ENCODE results near the gene PEX12.
"Not testable (repeated sequence)": the region's sequence is repeated elsewhere in the genome, so short reads cannot be mapped to it uniquely, and the experiment has no call there.

Gene PEX12

DNA sequence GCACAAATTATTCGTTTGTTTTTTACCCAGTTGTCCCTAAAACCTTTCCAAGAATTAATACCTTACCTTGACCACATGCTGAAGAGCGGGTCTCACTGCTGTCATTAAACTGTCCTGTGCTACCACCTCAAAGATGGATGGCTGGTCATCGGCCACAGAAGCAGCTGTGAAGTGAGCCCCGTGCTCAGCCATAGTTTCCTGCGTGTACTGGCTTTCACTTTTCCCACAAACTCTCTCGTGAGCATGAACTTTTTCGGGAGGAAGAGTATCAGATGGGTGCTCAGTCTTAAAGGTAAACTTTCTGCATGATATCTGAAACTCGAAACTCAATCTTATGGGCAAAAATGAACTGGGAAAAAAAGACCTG, 558 bp downstream of the PEX12 start:
- no peak for DNase-seq

DNA sequence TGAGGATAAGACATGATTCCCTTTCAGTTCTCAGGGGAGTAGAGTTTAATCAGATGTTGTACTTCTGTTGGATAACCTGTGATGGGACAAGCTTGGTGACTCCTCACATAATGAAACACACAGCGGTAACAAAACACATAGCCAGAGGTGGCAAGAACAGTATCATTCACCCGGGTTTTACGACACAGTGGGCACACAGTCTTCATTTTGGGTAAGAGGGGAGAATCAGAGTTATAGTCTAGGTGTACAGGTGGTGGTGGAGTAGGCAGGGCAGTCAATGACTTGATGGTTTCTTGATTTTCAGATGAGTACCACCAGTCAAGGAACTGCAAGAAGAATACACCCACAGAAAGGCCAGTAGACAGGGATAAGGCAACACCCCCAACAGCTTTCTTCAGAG, 2.6 kb downstream of the PEX12 start:
- DNase-seq: no peak

DNA sequence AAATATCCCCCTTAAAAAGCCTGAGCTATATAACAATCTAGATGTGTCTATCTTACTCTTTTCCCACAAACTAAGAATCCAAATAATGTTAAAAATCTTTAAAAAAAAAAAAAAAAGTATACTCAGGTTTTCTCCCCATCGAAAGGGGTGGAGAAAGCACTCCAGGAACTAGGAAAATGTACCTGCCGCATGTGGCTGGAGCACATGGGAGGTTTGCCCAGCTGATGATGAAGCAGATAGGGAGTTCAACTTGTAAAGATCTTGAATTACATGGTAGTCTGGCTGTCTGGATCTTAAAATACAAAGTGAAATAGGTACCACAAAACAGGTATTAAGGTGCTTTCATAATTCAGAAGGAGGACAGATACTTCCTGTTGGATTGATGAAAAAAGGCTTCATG, 9.0 kb downstream of the PEX12 start:
- DNase-seq: no peak

DNA sequence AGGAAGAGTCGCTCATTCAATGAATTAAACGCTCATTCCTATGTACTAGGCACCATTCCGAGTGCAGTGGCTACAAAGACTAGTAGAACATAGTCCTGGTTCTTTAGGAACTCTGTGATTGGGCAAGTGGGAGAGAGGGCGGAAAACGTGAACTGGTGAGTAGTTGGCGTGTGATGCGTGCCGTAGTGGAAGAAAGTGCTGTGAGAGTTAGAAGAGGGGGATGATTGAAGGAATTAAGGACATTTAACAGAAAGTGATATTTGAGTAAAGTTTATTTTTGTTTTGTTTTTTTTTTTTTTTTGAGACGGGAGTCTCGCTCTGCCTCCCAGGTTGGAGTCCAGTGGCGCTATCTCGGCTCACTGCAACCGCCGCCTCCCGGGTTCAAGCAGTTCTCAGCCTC, 9.8 kb downstream of the PEX12 start:
- DNase-seq: no peak

DNA sequence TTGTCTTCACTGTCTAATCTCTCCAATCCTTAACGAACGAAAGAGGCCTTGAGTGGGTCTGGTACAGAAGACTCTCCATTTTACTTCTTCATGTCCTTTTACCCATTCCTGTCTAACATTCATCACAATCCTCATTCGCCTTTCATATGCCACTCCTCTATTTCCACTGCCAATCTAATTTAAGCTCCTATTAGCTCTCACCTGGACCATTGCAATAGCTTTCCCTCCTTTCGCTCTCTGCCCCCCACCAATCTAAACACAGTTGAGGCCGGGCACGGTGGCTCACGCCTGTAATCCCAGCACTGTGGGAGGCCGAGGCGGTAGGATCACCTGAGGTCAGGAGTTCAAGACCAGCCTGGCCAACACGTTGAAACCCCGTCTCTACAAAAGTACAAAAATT, 11.4 kb downstream of the PEX12 start:
- DNase-seq: no peak

DNA sequence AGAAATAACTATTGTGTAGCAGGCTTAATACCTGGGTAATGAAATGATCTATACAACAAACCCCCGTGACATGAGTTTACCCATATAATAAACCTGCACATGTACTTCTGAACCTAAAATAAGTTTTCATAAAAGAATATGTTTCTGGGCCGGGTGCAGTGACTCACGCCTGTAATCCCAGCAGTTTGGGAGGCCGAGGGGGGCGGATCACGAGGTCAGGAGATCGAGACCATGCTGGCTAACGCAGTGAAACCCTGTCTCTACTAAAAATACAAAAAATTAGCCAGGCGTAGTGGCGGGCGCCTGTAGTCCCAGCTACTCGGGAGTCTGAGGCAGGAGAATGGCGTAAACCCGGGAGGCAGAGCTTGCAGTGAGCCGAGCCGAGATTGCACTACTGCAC, 15.2 kb downstream of the PEX12 start:
- not testable (repeated sequence) for DNase-seq

DNA sequence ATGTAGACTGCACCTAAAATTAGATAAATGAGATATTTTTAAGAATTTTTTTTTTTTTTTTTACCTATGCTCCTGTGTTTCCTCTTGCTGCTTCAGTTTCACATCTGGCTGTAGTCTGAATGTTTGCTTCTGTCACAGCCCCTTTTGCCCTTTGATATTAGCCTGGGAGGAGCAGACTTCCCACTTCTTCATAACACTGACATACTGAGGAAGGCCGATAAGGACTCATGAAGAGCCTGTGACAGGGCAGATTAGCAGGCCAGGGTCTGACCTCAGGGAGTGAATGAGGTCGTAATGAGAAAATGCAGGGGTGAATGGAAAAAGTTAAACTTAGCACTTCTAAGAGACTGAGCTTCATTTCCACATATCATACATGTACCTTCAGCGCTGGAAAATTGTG, 17.7 kb downstream of the PEX12 start, which contains the start of gene SLFN14:
TSS of gene SLFN14 (minus strand) at position 117 of the 400 bp plus-strand sequence. CDS start 2,757 bp downstream, outside the sequence.
- DNase-seq: no peak

DNA sequence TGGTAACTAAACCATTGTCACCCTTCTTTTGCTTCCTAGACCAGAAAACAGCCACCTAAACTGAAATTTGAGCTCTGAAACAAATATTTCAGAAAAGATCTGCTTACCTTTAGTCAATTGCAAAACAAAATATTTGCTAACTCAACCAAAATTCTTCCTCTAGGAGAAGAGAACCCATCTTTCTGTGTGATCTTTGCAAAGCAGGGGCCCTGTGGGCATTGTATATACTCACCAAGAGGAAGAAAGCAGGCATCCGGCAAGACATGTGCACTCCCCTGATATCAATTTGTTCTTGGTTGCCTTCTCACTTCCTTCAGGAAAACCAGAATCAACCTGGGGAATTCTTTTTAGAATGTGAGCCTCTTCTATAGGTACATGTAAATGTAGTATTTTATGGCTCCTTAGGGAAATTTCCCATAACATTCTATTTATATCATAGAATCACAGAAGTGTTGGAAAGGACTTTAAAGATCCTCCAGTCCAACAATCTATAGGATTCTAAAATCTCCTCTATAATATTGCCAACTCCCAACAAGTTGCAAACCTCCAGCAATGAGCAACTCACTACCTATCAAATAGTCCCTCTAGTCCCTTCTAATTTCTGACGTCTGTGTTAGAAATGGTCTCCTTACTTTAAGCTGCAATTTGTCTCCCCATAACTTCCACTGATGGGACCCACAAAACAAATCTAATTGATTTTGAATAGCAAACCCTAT, 18.7 kb downstream of the PEX12 start:
- no peak for DNase-seq

DNA sequence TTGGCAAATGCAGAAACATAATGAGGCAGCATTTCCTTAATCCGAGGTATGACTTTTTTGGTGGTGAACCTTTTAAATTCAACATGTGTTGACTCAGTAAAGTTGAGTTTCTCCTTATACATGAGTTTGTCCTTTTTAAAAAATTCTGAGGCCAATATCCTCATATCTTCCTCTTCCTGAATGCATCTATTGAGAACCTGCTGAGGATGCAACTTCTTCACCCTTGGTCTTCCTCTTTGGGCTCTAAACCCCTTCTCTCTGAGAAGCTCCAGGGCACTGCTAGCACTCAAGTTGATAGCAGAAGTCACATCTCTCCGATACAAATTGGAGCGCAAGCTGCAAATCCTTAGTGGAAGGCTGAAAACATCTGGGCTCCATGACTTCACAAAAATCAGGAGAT, 21.0 kb downstream of the PEX12 start:
- no peak for DNase-seq

DNA sequence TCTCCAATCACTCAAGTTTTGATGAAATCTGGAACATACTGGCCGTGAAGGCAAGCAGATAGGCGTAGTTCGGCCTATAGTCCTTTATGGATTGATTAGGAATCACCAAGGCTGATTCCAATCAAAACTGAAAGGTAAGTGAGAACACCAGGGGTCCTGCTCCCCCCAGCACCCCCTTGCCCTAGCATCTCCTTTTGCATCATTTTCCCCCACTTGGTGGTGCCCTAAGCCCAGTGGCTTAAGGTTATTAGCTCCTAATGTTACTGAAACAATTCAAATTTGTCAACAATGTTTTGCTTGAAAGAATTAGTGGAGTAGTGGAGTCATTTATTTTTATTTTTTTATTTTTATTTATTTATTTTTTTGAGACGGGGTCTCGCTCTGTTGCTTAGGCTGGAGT, 22.7 kb downstream of the PEX12 start:
- no peak for DNase-seq

DNA sequence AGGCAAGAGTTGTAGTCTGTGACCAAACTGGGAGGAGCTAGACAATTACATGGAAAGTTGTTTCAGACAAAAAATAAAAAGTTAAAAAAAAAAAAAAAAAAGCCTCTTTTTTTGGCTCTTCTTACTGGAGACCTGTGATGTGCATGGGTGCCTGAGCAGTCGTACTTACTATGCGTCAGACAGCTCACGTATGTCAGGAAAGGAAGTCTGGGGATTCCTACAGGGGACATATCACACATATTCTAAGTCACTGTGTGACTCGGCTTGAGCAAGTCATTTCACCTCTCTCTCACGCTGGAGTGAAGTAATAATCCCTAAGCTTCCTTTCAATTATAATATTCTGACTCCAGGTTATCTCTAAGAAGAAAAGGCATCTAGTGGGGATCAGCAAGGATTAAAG, 23.7 kb downstream of the PEX12 start:
- DNase-seq: no peak

DNA sequence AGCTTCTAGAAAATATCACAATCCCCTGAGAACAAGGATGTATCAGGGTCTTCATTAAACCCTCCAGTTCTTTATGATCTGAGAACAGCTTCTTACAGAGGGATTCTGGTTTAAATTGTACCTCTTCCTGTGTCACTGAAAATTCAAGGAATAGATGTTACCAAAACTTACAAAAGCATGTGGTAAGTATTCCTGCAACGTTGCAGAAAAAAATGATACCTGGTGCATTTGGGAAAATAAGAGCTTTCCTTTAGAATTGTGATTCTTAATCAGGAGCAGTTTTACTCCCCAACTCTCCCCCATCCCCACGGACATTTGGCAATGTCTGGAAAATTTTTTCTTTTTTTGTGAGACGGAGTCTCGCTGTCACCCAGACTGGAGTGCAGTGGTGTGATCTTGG, 25.1 kb downstream of the PEX12 start:
- DNase-seq: no peak

DNA sequence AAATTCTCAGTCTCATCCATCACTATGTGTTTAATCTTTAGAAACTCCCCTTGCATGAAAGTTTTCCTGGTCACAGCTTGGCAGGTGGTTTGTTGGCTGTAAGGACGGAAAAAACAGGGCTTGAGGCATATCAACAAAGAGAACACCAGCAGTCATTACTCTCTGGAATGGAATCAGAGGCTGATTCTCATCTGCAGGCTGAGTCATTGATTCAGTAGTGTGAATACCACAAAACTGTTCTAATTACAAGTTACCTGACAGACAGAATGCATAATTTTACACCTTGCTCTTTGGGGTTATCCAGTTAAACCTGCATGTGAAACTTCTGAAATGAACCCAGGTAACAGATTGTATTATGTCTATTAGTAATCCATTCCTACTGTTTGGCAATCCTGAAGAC, 29.4 kb downstream of the PEX12 start:
- no peak for DNase-seq

DNA sequence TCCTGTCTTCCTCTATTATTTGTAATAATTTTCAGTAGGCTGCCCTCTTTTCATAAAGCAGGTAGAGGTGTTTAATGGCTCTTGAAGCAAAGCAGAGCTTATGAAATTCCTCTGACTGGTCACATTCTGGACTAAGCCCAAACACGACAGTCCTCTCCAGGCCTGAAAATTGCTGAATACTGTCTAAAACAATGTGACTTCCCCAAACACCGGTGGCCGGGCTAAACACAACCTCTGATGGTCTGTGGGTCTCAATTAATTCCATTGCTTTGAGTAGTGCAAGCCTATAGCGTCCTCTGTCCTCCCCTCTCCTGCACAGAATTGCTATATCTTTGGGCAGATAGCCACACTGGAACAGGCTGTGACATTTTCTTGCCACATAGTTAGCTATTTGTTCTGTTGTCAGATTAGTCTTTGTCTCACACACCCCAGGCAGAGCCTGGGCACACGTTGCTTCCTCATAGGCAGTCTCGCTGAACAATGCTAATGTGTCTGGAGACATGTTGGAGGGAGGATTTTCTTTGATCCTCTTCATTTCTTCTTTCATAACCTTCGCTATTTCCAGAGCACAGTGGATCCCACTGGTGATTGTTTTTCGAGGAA, 30.1 kb downstream of the PEX12 start:
- DNase-seq: no peak

DNA sequence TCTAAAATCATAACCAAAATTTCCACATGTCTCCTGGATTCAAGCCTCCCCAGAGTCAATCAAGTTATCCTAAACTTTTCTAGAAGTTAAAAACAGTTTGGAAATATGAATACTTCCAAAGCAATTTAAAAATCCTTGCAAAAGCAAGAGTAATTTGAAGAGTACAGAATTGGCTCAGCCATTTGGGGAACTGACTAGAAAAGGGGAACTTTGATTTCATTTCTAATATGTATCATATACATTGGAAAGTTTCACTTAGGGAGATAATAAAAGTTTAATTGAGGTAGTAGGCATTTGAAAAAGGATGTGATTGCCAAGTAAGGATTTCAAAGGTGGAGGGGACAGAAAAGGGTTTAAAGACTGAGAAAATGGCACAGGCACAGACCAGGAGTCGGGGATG, 31.9 kb downstream of the PEX12 start:
- DNase-seq: no peak

DNA sequence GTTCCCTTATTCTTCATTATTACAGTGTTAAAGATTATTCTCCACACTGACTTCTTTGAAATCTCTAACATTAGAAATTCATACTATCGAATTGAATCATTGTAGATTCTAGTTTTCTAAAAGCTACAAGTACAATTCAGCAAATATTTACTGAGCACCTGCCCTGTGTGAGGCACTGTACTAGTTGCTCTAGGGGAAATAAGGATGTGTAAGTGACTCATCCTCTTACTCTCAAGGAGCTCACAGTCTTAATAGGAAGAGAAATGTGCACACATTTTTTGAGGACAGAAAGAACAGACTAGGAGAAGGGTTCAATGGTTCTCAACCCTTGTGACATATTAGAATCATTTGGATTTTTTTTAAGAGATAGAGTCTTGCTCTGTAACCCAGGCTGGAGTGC, 33.2 kb downstream of the PEX12 start:
- DNase-seq: no peak

DNA sequence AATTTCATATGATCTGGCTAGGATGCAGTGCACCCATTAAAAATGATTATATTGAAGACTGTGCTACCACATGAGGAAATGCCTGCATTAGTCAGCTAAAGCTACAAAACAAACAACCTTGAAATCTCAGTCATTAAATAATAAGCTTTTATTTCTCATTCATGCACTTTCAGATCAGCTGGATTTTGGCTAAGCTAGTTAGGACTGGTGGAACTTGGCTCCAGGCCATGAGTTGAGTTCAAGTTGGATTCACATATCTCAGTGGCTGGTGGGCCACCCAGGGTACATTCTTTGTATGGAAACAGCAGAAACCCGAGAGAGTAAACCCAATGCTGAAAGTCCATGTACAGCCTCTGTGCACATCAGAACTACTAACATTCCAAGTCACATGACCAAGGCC, 34.5 kb downstream of the PEX12 start:
- no peak for DNase-seq

DNA sequence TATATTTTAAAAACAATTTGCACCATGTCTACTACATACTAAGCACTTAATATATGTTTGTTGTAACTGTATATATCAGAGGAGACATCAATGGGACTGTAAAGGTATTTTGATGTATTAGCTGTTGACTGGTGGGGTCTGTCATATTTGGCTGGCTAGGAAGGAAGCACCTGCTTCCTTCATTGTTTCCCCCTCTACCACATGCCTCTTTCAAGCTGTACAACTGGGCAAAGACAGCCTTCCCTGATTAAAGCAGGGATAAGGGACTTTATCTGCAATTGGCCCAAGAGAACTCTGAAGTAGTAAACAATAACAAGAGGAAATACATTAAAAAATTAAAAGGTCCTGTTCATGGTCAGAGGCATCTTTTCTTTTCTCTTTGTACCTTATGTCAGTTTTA, 35.4 kb downstream of the PEX12 start:
- no peak for DNase-seq

DNA sequence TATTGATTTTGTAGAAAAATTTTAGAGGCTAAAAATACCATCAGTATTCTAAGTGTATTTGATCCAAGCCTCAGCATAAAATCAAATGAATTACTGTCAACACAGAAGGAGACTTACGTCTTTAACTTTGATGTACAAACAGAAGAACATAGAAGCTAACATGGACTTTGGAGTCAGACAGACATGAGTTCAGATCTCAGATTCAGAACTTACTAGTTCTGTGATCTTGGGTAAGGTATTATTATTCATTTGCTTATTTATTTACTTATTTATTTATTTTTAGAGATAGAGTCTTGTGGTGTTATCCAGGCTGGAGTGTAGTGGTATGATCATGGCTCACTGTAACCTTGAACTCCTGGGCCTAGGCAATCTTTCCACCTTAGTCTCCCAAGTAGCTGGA, 36.9 kb downstream of the PEX12 start:
- DNase-seq: no peak

DNA sequence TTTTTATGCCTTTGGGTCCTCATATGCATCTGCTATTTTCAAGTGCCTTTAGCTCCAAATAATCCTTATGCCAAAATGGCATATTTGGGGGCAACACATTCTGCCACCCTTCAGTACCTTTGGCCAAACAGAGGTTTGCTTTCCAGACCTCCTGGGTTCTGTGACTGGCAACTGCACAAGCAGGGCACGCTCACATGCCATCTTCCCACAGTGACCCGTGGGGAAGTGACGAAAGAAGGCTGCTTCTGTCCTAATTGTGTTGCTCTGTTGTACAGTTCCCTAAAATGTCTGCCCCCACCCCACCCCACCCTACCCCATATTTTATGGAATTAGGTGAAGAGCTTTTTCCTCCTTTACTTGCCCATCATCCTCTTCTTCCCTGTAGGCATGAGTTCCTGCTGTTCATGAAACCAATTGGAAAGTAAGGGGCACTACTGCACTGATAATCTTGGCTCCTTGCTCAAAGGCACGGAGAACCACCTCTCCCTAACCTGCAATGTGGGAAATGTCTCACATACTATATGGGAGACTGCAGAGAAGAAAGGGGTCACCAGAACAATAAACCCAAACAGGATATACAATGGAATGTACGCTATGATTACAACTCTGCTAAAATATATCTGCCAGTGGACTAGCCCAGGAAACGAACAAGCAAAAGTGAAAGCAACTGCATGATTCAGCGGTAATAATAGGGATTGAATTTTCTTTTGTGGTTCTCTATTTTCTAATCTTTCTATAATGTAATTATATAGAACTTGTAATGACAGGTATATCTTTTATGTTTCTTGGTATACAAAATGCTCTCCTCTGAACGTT, 37.6 kb downstream of the PEX12 start:
- peak; percentile 34 for DNase-seq

DNA sequence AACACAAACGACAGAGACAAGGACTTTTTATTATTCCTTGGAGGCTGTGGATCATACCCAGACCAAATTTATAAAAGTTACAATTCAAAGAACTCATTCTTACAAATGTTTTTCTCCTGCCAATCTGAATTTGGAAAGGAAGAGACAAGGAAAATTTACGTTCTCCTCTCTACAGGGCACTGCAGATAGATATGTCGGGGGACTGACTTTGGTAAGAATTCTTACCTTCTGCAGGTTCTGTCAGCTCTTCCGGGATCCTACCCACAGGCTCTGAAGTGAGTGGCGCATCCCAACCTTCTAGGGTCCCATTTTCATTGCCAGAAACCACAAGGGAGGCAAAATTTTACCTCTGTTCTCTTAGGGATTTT, 38.7 kb downstream of the PEX12 start:
- no peak for DNase-seq

DNA sequence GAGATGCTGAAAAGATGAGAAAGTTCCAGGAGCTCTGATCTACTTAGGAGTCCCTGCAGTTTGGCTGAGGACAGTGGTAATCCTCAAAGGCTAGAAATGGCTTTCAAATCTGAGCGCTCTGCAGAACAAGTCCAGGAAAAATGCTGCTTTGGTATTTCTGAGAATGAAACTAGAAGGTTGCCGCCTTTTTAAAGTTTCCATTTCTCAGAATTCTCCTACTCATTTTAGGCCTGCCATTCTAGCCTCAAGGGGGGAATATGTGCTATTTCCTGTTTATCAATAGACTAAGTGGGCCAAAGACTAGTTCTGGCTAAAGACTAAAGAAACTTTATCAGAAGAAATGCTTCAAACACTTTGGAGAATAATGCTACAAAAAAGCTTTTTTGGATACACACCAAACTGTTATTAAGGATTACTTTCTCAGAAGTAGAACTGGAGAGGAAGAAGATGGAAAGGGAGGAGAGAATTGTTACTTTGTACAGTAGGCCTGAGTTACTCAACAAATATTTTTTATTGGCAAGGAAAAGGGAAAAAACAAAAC, 40.7 kb downstream of the PEX12 start, which contains the start of gene SLFN12L:
TSS of gene SLFN12L (minus strand) at position 78 of the 541 bp plus-strand sequence. CDS start 15,314 bp downstream, outside the sequence.
- peak; percentile 37 for DNase-seq

DNA sequence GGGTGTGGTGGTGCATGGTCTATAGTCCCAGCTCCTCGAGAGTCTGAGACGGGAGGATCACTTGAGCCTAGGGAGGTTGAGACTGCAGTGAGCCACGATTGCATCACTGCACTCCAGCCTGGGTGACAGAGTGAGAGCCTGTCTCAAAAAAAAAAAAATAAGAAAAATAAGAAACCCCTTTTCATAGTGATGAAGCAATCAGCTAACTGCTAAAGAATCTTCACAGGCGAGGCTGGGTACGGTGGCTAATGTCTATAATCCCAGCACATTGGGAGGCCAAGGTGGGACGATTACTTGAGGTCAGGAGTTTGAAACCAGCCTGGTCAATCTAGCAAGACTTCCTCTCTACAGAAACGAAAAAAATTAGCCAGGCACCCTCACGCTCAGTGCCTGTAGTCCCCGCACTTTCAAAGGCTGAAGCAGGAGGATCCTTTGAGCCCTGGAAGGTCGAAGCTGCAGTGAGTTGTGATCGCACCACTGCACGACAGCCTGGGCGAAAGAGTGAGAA, 41.7 kb downstream of the PEX12 start:
- DNase-seq: no peak

DNA sequence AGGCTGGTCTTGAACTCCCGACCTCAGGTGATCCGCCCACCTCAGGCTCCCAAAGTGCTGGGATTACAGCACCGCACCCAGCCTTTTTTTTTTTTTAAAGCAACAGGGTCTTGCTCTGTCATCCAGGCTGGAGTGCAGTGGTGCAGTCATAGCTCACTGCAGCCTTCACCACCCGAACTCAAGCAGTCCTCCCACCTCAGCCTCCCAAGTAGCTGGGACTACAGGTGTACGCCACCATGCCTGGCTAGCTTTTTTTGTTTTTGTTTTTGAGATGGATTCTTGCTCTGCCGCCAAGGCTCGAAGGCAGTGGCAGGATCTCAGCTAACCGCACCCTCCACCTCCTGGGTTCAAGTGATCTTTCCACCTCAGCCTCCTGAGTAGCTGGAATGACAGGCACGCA, 43.0 kb downstream of the PEX12 start:
- not testable (repeated sequence) for DNase-seq

All from activated effector memory CD4-positive, alpha-beta T cell treated with Interleukin-2 at 50 U/mL for 16 hours (primary cell).